HepG2 (cell line): ENCODE measurements around the gene PTCD2.

Experiments used
- CTCF ChIP-seq: sonication (generic); formaldehyde crosslinking; IDR thresholded peaks from 2 replicates; pipeline ENCODE4 v1.5.0; 2020; ENCODE audit warnings: mild to moderate bottlenecking, missing genetic modification reagents, moderate library complexity
- EEA1 ChIP-seq: sonication (generic); formaldehyde crosslinking; IDR thresholded peaks from 2 replicates; pipeline ENCODE4 v1.5.1; 2020; ENCODE audit warnings: mild to moderate bottlenecking, missing genetic modification reagents, borderline replicate concordance
- HCFC1 ChIP-seq: fragments of 150-350 bp; IDR thresholded peaks from 2 replicates; pipeline ENCODE4 v1.6.1; 2014; ENCODE audit warnings: low read depth, low read length
- MATR3 ChIP-seq: sonication (generic); formaldehyde crosslinking; IDR thresholded peaks from 2 replicates; pipeline ENCODE4 v1.4.0; 2020; ENCODE audit warnings: missing genetic modification reagents
- NFKBIZ ChIP-seq: IDR thresholded peaks from 2 replicates; pipeline ENCODE4 v1.6.1; 2018; ENCODE audit warnings: missing genetic modification reagents, missing compliant biosample characterization
- PLRG1 ChIP-seq: fragments of 450-650 bp; conservative IDR thresholded peaks from 2 replicates; pipeline ENCODE4 v1.6.1; 2016
- PRDM10 ChIP-seq: sonication (generic); formaldehyde crosslinking; IDR thresholded peaks from 2 replicates; pipeline ENCODE4 v1.4.0; 2020; ENCODE audit warnings: low read depth, missing genetic modification reagents
- SNAI1 ChIP-seq: sonication (generic); formaldehyde crosslinking; IDR thresholded peaks from 2 replicates; pipeline ENCODE4 v1.5.0; 2020; ENCODE audit warnings: mild to moderate bottlenecking, missing genetic modification reagents, borderline replicate concordance
- SSRP1 ChIP-seq: IDR thresholded peaks from 2 replicates; pipeline ENCODE4 v1.6.1; 2016; ENCODE audit warnings: control low read depth
- ZBTB10 ChIP-seq: sonication (generic); formaldehyde crosslinking; IDR thresholded peaks from 2 replicates; pipeline ENCODE4 v1.4.0; 2020; ENCODE audit warnings: missing genetic modification reagents, borderline replicate concordance
- ZFP41 ChIP-seq: sonication (generic); formaldehyde crosslinking; IDR thresholded peaks from 2 replicates; pipeline ENCODE4 v1.4.0; 2020; ENCODE audit warnings: mild to moderate bottlenecking, missing genetic modification reagents, borderline replicate concordance
- ZNF317 ChIP-seq: sonication (generic); formaldehyde crosslinking; IDR thresholded peaks from 2 replicates; pipeline ENCODE4 v1.5.0; 2020; ENCODE audit warnings: mild to moderate bottlenecking, missing genetic modification reagents

DNA sequence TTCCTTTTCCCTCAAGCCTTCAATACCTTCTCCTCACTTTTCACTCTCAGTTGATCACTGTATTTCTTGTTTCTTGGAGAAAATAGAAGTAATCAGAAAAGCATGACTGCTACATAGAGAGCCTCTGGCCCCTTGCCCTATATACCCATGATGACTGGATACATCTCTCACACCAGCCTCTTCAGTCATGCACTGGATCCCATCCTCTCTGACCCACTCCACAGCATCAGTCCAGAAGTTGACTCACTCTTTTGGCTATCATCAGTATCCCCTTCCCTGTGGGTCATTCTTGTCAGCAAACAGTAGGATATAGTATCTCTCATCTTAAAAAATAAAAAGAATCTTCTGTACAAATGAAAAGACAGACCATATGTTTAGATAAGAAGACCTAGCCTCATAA lies 32.9 kb downstream of the PTCD2 start:
- TF ChIP-seq NFKBIZ (no peak), CTCF (no peak), ZFP41 (CRISPR knock-in tag) (no peak), HCFC1 (no peak), PRDM10 (no peak), ZBTB10 (no peak), MATR3 (CRISPR knock-in tag) (no peak), SSRP1 (CRISPR knock-in tag) (no peak), EEA1 (no peak), ZNF317 (CRISPR knock-in tag) (no peak), PLRG1 (no peak), SNAI1 (CRISPR knock-in tag) (no peak)
